H1 (cell line): ENCODE measurements around the gene TNPO3. TPM values are rescaled to one million over a fixed set of nuclear protein-coding genes. Genes with fewer than 3 reads are reported as not detected.

ENCODE experiments used
- CTCF ChIA-PET: fragments of 300-600 bp; sonication (Branson Sonifier 250); formaldehyde crosslinking; loops from one replicate; lab custom pipeline; 2021; ENCODE audit not compliant: partially characterized antibody; lab: Charles Lee
- POLR2A ChIA-PET: fragments of 300-600 bp; sonication (Branson Sonifier 250); formaldehyde crosslinking; loops from one replicate; lab custom pipeline; 2021; ENCODE audit warnings: inconsistent platforms; ENCODE audit not compliant: partially characterized antibody; lab: Charles Lee
- DNase-seq, 2 experiments: peaks; one replicate each; pipeline versions ENCODE4 v3.0.0 to v3.0.0-alpha.2; 2010 to 2022; ENCODE audit warnings: low spot score in 2 of 2, low read depth in 1 of 2, mixed read lengths in 1 of 2
- FAIRE-seq: peaks from 2 replicates; lab custom pipeline; 2011; peaks lifted over from hg19 to GRCh38; lab: Jason Lieb, UNC
- H2AFZ ChIP-seq: 2 replicates; pipeline ENCODE4 v1.8.1; 2012; ENCODE audit warnings: low read length, inconsistent platforms
- H2AK5ac ChIP-seq: 2 replicates; pipeline ENCODE4 v1.6.1; 2013; ENCODE audit warnings: low read depth, low read length
- H2BK120ac ChIP-seq: replicated peaks from 2 replicates; pipeline ENCODE3; 2013; ENCODE audit warnings: low read depth, low read length, inconsistent platforms
- H2BK12ac ChIP-seq: 2 replicates; pipeline ENCODE4 v1.6.1; 2013; ENCODE audit warnings: low read depth, low read length
- H2BK15ac ChIP-seq: 2 replicates; pipeline ENCODE4 v1.6.1; 2013; ENCODE audit warnings: low read length
- H2BK20ac ChIP-seq: 2 replicates; pipeline ENCODE4 v1.6.1; 2013; ENCODE audit warnings: low read length
- H2BK5ac ChIP-seq: 2 replicates; pipeline ENCODE4 v1.6.1; 2013; ENCODE audit warnings: low read depth, low read length
- H3K14ac ChIP-seq: 2 replicates; pipeline ENCODE4 v1.6.1; 2013; ENCODE audit warnings: inconsistent platforms; ENCODE audit not compliant: insufficient read length
- H3K18ac ChIP-seq: 2 replicates; pipeline ENCODE4 v1.6.1; 2013; ENCODE audit warnings: low read length; ENCODE audit errors: extremely low read depth
- H3K23ac ChIP-seq: 2 replicates; pipeline ENCODE4 v1.6.1; 2013; ENCODE audit warnings: inconsistent platforms; ENCODE audit not compliant: insufficient read length
- H3K23me2 ChIP-seq: 2 replicates; pipeline ENCODE4 v1.6.1; 2013; ENCODE audit warnings: low read depth, low read length
- H3K27ac ChIP-seq: 2 replicates; pipeline ENCODE4 v1.6.1; 2011; ENCODE audit warnings: low read depth, low read length, inconsistent platforms
- H3K27me3 ChIP-seq, 4 experiments: replicated peaks in 1 of 4; 1 replicate in 1 of 4; 2 replicates in 3 of 4; pipeline versions ENCODE4 v1.6.1 to v1.8.1; 2011 to 2013; ENCODE audit warnings: low read length in 3 of 4, mild to moderate bottlenecking in 3 of 4, inconsistent platforms in 2 of 4, mixed read lengths in 2 of 4, moderate library complexity in 1 of 4; ENCODE audit not compliant: control insufficient read depth in 3 of 4, insufficient read depth in 3 of 4; ENCODE audit errors: extremely low read depth in 1 of 4
- H3K36me3 ChIP-seq, 4 experiments: 2 replicates each; pipeline versions ENCODE4 v1.6.1 to v1.8.1; 2011 to 2013; ENCODE audit warnings: mild to moderate bottlenecking in 4 of 4, low read length in 3 of 4, moderate library complexity in 2 of 4, control low read depth in 1 of 4, inconsistent platforms in 1 of 4; ENCODE audit not compliant: insufficient read depth in 4 of 4, control insufficient read depth in 2 of 4
- H3K4ac ChIP-seq: replicated peaks from 2 replicates; pipeline ENCODE3; 2013; ENCODE audit warnings: low read length, low read depth, mixed read lengths, inconsistent platforms; ENCODE audit not compliant: insufficient read length
- H3K4me1 ChIP-seq, 4 experiments: replicated peaks in 1 of 4; 1 replicate in 1 of 4; 2 replicates in 3 of 4; pipeline versions ENCODE4 v1.6.1 to v1.8.1; 2011 to 2013; ENCODE audit warnings: low read length in 3 of 4, inconsistent platforms in 2 of 4, mixed read lengths in 1 of 4; ENCODE audit not compliant: insufficient read depth in 4 of 4, control insufficient read depth in 3 of 4
- H3K4me2 ChIP-seq, 2 experiments: 2 replicates each; pipeline versions ENCODE4 v1.6.1 to v1.8.1; 2011 to 2013; ENCODE audit warnings: low read depth in 2 of 2, low read length in 2 of 2, control low read depth in 1 of 2, inconsistent platforms in 1 of 2, mild to moderate bottlenecking in 1 of 2; ENCODE audit not compliant: insufficient read depth in 1 of 2
- H3K4me3 ChIP-seq, 4 experiments: fragments of 200-600, 300-600 bp in 1 of 4; sonication (generic), shearing (Covaris generic), sonication (Bioruptor Twin) in 1 of 4; 2 replicates each; pipeline versions ENCODE4 v1.5.1 to v1.8.1; 2011 to 2016; ENCODE audit warnings: low read length in 4 of 4, low read depth in 3 of 4, control low read depth in 2 of 4, inconsistent platforms in 2 of 4, mild to moderate bottlenecking in 2 of 4, mixed read lengths in 1 of 4, moderate library complexity in 1 of 4; ENCODE audit not compliant: insufficient read depth in 2 of 4; ENCODE audit errors: extremely low read depth in 1 of 4
- H3K56ac ChIP-seq: replicated peaks from 2 replicates; pipeline ENCODE3; 2013; ENCODE audit warnings: low read depth, mild to moderate bottlenecking, mixed read lengths, low read length, inconsistent platforms; ENCODE audit not compliant: insufficient read length
- H3K79me1 ChIP-seq: 2 replicates; pipeline ENCODE4 v1.6.1; 2013; ENCODE audit warnings: low read depth, low read length, control low read depth
- H3K79me2 ChIP-seq, 2 experiments: 2 replicates each; pipeline versions ENCODE4 v1.6.1 to v1.8.1; 2012 to 2013; ENCODE audit warnings: low read length in 2 of 2, mild to moderate bottlenecking in 2 of 2, inconsistent platforms in 1 of 2; ENCODE audit not compliant: insufficient read depth in 2 of 2, control insufficient read depth in 1 of 2
- H3K9ac ChIP-seq, 4 experiments: replicated peaks in 1 of 4; 1 replicate in 1 of 4; 2 replicates in 3 of 4; pipeline versions ENCODE4 v1.6.1 to v1.8.1; 2011 to 2013; ENCODE audit warnings: low read depth in 3 of 4, low read length in 3 of 4, control low read depth in 2 of 4, mild to moderate bottlenecking in 2 of 4, moderate library complexity in 2 of 4, inconsistent platforms in 1 of 4; ENCODE audit errors: extremely low read depth in 1 of 4
- H3K9me3 ChIP-seq, 2 experiments: 2 replicates each; pipeline versions ENCODE4 v1.6.1 to v1.8.1; 2012 to 2013; ENCODE audit warnings: mild to moderate bottlenecking in 2 of 2, moderate library complexity in 2 of 2, control low read depth in 1 of 2, inconsistent platforms in 1 of 2, low read depth in 1 of 2, low read length in 1 of 2, mixed read lengths in 1 of 2; ENCODE audit not compliant: insufficient read depth in 2 of 2
- H4K20me1 ChIP-seq, 2 experiments: replicated peaks in 1 of 2; 2 replicates each; pipeline versions ENCODE3 to v1.8.1; 2011 to 2013; ENCODE audit warnings: inconsistent platforms in 2 of 2, low read length in 2 of 2, mild to moderate bottlenecking in 1 of 2; ENCODE audit not compliant: insufficient read depth in 2 of 2, control insufficient read depth in 1 of 2
- H4K5ac ChIP-seq: 2 replicates; pipeline ENCODE4 v1.6.1; 2013; ENCODE audit warnings: low read length, low read depth, mixed read lengths, inconsistent platforms; ENCODE audit not compliant: insufficient read length
- H4K8ac ChIP-seq: 2 replicates; pipeline ENCODE4 v1.8.0; 2013; ENCODE audit warnings: mild to moderate bottlenecking, moderate library complexity, low read length, inconsistent platforms; ENCODE audit not compliant: insufficient read depth; ENCODE audit errors: extremely low read depth
- H4K91ac ChIP-seq: replicated peaks from 2 replicates; pipeline ENCODE3; 2013; ENCODE audit warnings: low read length, mixed read lengths, inconsistent platforms; ENCODE audit not compliant: insufficient read length
- NRF1 ChIP-seq: IDR thresholded peaks from 2 replicates; pipeline ENCODE4 v1.6.1; 2011; ENCODE audit warnings: mild to moderate bottlenecking, low read depth, low read length, improper control_type of control experiment
- PHF8 ChIP-seq: fragments of 200-600 bp; sonication (generic); conservative IDR thresholded peaks from 2 replicates; pipeline ENCODE4 v1.7.1; 2012; ENCODE audit warnings: low read depth, mild to moderate bottlenecking, inconsistent platforms, low read length, moderate library complexity
- RFX5 ChIP-seq: IDR thresholded peaks from 2 replicates; pipeline ENCODE4 v1.6.1; 2011; ENCODE audit warnings: low read depth, low read length, improper control_type of control experiment, borderline replicate concordance
- TCF12 ChIP-seq: IDR thresholded peaks from 2 replicates; pipeline ENCODE4 v1.6.1; 2011; ENCODE audit warnings: low read depth, mild to moderate bottlenecking, low read length
- YY1 ChIP-seq: IDR thresholded peaks from 2 replicates; pipeline ENCODE4 v1.6.1; 2011; ENCODE audit warnings: low read depth, mild to moderate bottlenecking, low read length
- WGBS, 2 experiments: shearing (Covaris generic) in 1 of 2; methylation state at CpG; one replicate each; pipeline versions ENCODE4 v1.1.6 to v1.1.7; 2013 to 2015; ENCODE audit warnings: low lambda C conversion rate in 2 of 2, mixed read lengths in 2 of 2, inconsistent platforms in 1 of 2, low coverage in 1 of 2, missing lambda C conversion rate in 1 of 2; ENCODE audit not compliant: insufficient replicate concordance in 2 of 2, insufficient coverage in 1 of 2, insufficient read length in 1 of 2; ENCODE audit errors: extremely low coverage in 1 of 2, missing lambda C conversion rate in 1 of 2; 5-methylcytosine and 5-hydroxymethylcytosine counted together
- polyA plus RNA-seq, 7 experiments: library from polyadenylated mRNA; depleted of rRNA in 3 of 7; stranded (reverse) in 5 of 7; unstranded in 2 of 7; fragments of >200 nt in 5 of 7; fragments of 200-250 nt in 2 of 7; gene quantifications; 1 replicate in 5 of 7; 2 replicates in 1 of 7; 4 replicates in 1 of 7; pipeline versions ENCODE4 v1.2.1 to v1.2.3, GENCODE V29; 2011 to 2013; ENCODE audit warnings: missing spikeins in 2 of 7, mixed read lengths in 2 of 7
- total RNA-seq: library from RNA; stranded (reverse); fragmentation: NEBNext Ultra II Directional; extraction: Animal tissue kit (Norgen Biotek cat#: 25700); gene quantifications from 2 replicates; pipeline ENCODE4 v1.2.1, GENCODE V29; 2021
- TF ChIP-seq, protein P1 (sequence below): IDR thresholded peaks from 2 replicates; pipeline ENCODE4 v1.6.1; 2012; ENCODE audit warnings: inconsistent platforms
- TF ChIP-seq, protein P2 (sequence below): IDR thresholded peaks from 2 replicates; pipeline ENCODE4 v1.6.1; 2012; ENCODE audit warnings: low read length, inconsistent platforms
- TF ChIP-seq, protein P3 (sequence below): IDR thresholded peaks from 2 replicates; pipeline ENCODE4 v1.6.1; 2011; ENCODE audit warnings: low read depth, mild to moderate bottlenecking, low read length; ENCODE audit not compliant: insufficient read depth

The TNPO3 gene
- total and polyA plus RNA-seq, 2 of the 8 experiments (the other 6 are each of a cell fraction or from before 2014, with no cell fraction given) = 67.6 to 99.2 TPM

DNA sequence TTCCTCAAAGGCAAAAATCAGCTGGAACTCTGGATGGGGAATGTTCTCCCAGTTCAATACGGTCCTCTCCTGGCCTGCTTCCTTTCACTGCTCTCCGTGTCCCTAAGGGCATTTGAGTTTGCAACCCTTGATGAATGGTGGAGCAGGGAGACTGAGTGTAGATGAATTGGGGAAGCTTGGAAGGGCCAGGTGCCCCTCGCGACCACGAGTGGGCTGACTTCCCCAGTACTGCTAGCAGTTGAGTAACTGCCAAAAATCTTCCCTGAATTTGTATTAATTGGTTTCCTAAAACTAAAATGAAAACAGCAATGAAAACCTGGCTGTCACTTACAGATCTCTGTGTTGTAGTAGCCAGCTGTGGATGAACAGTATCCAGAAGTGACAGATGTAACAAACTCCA is 103.6 kb downstream of the TNPO3 start:
- WGBS, 2 experiments = 95% methylated on average over 5 of the region's 5 CpGs; no CpG with 5 or more reads in 1 of the 2 experiments
- H3K4me2 ChIP-seq = no peak overlapping the region
- CTCF ChIA-PET = interaction anchor here (0.7 to 1.5 kb wide), 4 partner anchors 16 to 71 kb away, joined by 3 to 5 read pairs (median 4); partner anchors contain the start of gene KCP
- TF ChIP-seq NRF1 = no peak
- TF ChIP-seq YY1 = no peak
- no peak for TF ChIP-seq RFX5
- TF ChIP-seq, protein P1, sequence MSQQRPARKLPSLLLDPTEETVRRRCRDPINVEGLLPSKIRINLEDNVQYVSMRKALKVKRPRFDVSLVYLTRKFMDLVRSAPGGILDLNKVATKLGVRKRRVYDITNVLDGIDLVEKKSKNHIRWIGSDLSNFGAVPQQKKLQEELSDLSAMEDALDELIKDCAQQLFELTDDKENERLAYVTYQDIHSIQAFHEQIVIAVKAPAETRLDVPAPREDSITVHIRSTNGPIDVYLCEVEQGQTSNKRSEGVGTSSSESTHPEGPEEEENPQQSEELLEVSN = no peak
- no peak for TF ChIP-seq TCF12
- TF ChIP-seq, protein P2, sequence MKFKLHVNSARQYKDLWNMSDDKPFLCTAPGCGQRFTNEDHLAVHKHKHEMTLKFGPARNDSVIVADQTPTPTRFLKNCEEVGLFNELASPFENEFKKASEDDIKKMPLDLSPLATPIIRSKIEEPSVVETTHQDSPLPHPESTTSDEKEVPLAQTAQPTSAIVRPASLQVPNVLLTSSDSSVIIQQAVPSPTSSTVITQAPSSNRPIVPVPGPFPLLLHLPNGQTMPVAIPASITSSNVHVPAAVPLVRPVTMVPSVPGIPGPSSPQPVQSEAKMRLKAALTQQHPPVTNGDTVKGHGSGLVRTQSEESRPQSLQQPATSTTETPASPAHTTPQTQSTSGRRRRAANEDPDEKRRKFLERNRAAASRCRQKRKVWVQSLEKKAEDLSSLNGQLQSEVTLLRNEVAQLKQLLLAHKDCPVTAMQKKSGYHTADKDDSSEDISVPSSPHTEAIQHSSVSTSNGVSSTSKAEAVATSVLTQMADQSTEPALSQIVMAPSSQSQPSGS = no peak
- TF ChIP-seq, protein P3, sequence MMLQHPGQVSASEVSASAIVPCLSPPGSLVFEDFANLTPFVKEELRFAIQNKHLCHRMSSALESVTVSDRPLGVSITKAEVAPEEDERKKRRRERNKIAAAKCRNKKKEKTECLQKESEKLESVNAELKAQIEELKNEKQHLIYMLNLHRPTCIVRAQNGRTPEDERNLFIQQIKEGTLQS = no peak
- TF ChIP-seq PHF8 = no peak
- TF ChIP-seq, all 59 proteins: peak for 0
- no peak overlapping the region for H3K9ac ChIP-seq
- H3K18ac ChIP-seq = no peak overlapping the region
- POLR2A ChIA-PET = interaction anchor here (0.9 to 1.2 kb wide), 2 partner anchors 12 to 103 kb away, joined by 3 to 4 read pairs; no protein-coding TSS in a partner anchor
- no peaks in the 10 kb centered on the region for H3K9me3 ChIP-seq
- no peak overlapping the region for H2BK15ac ChIP-seq
- no peak overlapping the region for H4K8ac ChIP-seq
- H2BK20ac ChIP-seq = no peak overlapping the region
- H3K4me3 ChIP-seq = no peak overlapping the region
- H3K23ac ChIP-seq = no peak overlapping the region
- H3K36me3 ChIP-seq = peaks cover under 1 to 31% (median 6%) of the 10 kb centered on the region in 4 experiments; a peak in 6 of 8 replicates
- no peaks in the 10 kb centered on the region for H3K79me2 ChIP-seq
- H2AK5ac ChIP-seq = no peak overlapping the region
- no peaks in the 10 kb centered on the region; the same call in 1 of the 2 replicates for H3K23me2 ChIP-seq
- no peak overlapping the region for H4K91ac ChIP-seq
- H3K27ac ChIP-seq = no peak overlapping the region
- H4K5ac ChIP-seq = no peak overlapping the region
- peaks cover 0 to 4% (median 2%) of the 10 kb centered on the region in 4 experiments; a peak in 2 of 7 replicates for H3K4me1 ChIP-seq
- no peak overlapping the region for H3K14ac ChIP-seq
- no peak overlapping the region for H3K56ac ChIP-seq
- no peak overlapping the region for H2BK5ac ChIP-seq
- H2BK120ac ChIP-seq = no peak overlapping the region
- no peak for FAIRE-seq
- no peaks in the 10 kb centered on the region; a peak in 1 of 7 replicates for H3K27me3 ChIP-seq
- no peak overlapping the region for H2AFZ ChIP-seq
- no peak overlapping the region for H3K4ac ChIP-seq
- no peaks in the 10 kb centered on the region; the same call in 1 of the 2 replicates for H3K79me1 ChIP-seq
- no peak overlapping the region for H2BK12ac ChIP-seq
- no peak for DNase-seq
- peaks cover 0 to 1% of the 10 kb centered on the region in 2 experiments for H4K20me1 ChIP-seq
